Measurements from ENCODE around the gene SLIT1. TPM values are rescaled to one million over a fixed set of nuclear protein-coding genes. Genes with fewer than 3 reads are reported as not detected.
A peak's percentile ranks its signal among the peaks of the same experiment; 100 is the strongest.

SLIT1 gene
- total RNA-seq, 4 donors from 2014 or later, result not detected

- WGBS, 2 donors, result 47 to 57% methylated on average over 7 of the region's 7 CpGs
- no peak for TF ChIP-seq POLR2A (IDR thresholded peaks at IDR 0.05)
- no peak for TF ChIP-seq CTCF (IDR thresholded peaks at IDR 0.05)
- intact Hi-C loops (cut with DNase I; ENCODE audit: low total_unique reads), result no loop called here
- DNase-seq (ENCODE audit: low spot score in 2 of 2), result no peak
- H3K4me3 ChIP-seq (ENCODE audit: low read depth, poor library complexity, severe bottlenecking), result no peak overlapping the region
Measured at GRCh38 chr10:97207756-97208346, 22.1 kb upstream of the SLIT1 start.

DNA sequence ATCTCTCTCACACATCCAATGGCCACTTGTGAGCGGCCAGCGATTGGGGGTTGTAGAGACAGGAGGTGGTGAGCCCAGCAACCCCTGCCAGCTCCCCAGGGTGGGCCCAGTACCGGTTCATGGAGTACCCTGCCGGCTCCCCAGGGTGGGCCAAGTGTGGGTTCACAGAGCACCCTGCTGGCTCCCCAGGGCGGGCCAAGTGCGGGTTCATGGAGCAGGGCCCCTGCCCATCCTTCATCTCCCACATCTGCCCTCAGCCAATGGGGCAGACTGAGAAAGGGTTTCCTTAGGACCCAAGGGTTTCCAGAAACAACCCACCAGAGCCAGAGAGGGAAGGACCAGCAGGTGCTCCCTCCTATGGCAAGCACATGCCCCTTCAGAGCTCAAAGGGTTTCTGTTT lies 21.4 kb upstream of the SLIT1 start:
- H3K4me3 ChIP-seq (ENCODE audit: low read depth, poor library complexity, severe bottlenecking), result no peak overlapping the region
- peak in 1 of 2 donors; percentile 76 for DNase-seq (ENCODE audit: low spot score in 2 of 2)
- intact Hi-C loops (cut with DNase I; ENCODE audit: low total_unique reads), result no loop called here
- TF ChIP-seq POLR2A (IDR thresholded peaks at IDR 0.05), result no peak
- no peak for TF ChIP-seq CTCF (IDR thresholded peaks at IDR 0.05)
- WGBS, 2 donors, result 85 to 92% methylated on average over 4 to 5 of the region's 6 CpGs

DNA sequence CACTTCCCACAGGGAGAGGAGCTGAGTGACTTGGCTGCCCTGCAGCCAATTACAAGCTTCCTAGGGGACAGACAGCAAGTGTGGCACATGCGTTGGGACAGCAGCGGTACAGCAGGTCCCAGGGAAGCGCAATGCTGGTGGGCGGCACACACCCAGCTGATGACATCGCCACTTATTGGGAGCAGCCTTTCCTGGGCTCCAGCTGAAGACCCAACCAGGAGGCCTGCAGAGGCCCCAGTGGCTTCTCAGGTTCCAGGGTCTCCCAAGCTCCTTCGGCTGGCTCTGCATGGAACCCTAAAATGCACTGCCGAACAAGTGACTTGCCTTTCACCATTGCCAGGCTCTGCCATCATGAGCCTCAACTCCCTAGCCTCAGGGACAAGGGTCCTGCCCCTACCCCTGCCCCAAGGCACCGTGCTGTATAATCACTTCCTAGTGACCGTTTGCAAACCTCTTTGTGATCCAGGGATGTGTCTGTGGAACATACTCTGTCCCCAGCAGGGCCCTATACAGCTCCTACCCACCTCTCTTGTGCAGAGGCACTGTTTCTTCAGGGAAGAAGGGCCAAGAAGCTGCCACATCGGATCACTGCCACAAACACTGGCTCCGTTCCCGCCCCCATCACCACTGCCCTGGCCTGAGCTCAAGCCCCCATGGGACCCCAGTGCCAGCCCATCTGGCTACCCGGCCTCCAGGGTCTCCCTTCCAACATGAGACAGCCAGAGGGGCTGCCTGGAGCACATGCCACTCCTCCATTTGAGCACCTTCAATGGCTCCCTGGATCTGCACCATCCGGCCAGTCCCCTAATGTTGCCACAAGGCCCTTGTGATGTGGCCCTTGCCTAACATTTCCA lies 19.3 kb upstream of the SLIT1 start:
- intact Hi-C loops (cut with DNase I; ENCODE audit: low total_unique reads), result loop anchor here (5.0 kb wide), 1 partner anchor 128 kb away; no protein-coding TSS in a partner anchor
- TF ChIP-seq CTCF (IDR thresholded peaks at IDR 0.05) (no peak), POLR2A (IDR thresholded peaks at IDR 0.05) (no peak)
- H3K4me3 ChIP-seq (ENCODE audit: low read depth, poor library complexity, severe bottlenecking), result no peak overlapping the region
- DNase-seq (ENCODE audit: low spot score in 2 of 2), result peak in 1 of 2 donors; percentile 59
- 84 to 94% methylated on average over 11 to 14 of the region's 14 CpGs for WGBS, 2 donors

DNA sequence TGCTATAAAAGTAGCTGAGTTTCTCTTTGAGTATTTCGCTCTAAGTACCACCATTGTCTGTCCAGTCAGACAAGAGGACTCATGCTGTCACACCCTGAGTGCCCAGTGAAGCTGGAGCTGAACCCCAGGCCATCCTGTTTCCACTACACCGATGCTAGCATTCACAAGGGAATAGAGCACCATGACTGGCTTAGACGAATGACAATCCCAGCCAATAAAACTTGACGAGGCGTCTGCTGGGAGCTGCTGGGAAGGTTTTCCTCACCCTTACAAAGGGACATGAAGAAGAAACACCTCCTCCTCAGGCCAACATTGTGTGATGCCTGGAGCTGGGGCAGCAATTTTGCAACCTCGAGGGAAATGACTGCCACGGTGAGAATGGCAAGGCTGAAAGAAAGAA lies 17.5 kb upstream of the SLIT1 start:
- TF ChIP-seq CTCF (IDR thresholded peaks at IDR 0.05), result no peak
- TF ChIP-seq POLR2A (IDR thresholded peaks at IDR 0.05), result no peak
- intact Hi-C loops (cut with DNase I; ENCODE audit: low total_unique reads), result loop anchor here (5.0 kb wide), 1 partner anchor 126 kb away; no protein-coding TSS in a partner anchor
- WGBS, 2 donors, result 83 to 88% methylated on average over 7 of the region's 7 CpGs
- no peak overlapping the region for H3K4me3 ChIP-seq (ENCODE audit: low read depth, poor library complexity, severe bottlenecking)
- DNase-seq (ENCODE audit: low spot score in 2 of 2), result no peak

- 52 to 63% methylated on average over 6 of the region's 6 CpGs for WGBS, 2 donors
- intact Hi-C loops (cut with DNase I; ENCODE audit: low total_unique reads), result loop anchor here (5.0 kb wide), 1 partner anchor 123 kb away; no protein-coding TSS in a partner anchor
- no peak for DNase-seq (ENCODE audit: low spot score in 2 of 2)
Measured at GRCh38 chr10:97200616-97201015, 14.9 kb upstream of the SLIT1 start.

DNA sequence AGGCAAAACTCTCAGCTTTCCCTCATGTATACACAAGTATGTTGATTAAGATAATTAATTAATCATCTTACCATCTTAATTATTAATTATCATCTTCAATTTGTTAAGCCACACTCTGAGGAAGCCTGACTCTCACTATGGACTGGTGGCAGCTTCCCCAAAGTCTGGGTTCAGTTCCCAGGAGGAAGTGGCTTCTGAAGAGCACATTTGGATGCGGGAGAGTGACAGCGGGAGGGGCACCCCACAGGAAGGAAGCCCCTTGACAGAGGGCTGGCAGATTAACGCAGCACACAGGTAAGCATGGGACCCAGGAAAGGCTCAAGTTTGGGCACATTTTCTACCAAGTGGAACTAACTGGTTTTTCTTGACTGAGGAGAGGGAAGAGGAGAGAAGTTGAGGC lies 13.4 kb upstream of the SLIT1 start:
- intact Hi-C loops (cut with DNase I; ENCODE audit: low total_unique reads), result no loop called here
- 52 to 68% methylated on average over 3 of the region's 3 CpGs for WGBS, 2 donors
- TF ChIP-seq CTCF (IDR thresholded peaks at IDR 0.05), result no peak
- no peak for TF ChIP-seq POLR2A (IDR thresholded peaks at IDR 0.05)
- DNase-seq (ENCODE audit: low spot score in 2 of 2), result no peak
- no peak overlapping the region for H3K4me3 ChIP-seq (ENCODE audit: low read depth, poor library complexity, severe bottlenecking)

More at GRCh38 chr10:97200616-97201015, 14.9 kb upstream of the SLIT1 start:
- no peak overlapping the region for H3K4me3 ChIP-seq (ENCODE audit: low read depth, poor library complexity, severe bottlenecking)
- TF ChIP-seq POLR2A (IDR thresholded peaks at IDR 0.05), result no peak

All from lower leg skin (tissue), 4 donors.